Endodermal cell (in vitro differentiated cells): ENCODE data around the gene MACROH2A1. TPM values are rescaled to one million over a fixed set of nuclear protein-coding genes. Genes with fewer than 3 reads are reported as not detected.

ENCODE experiments used
- DNase-seq: peaks from one replicate; pipeline ENCODE4 v3.0.0-alpha.2; 2017
- H3K27ac ChIP-seq: 2 replicates; pipeline ENCODE4 v1.5.1; 2013; ENCODE audit warnings: mild to moderate bottlenecking, low read depth, low read length, moderate library complexity
- H3K27me3 ChIP-seq: 2 replicates; pipeline ENCODE4 v1.6.1; 2013; ENCODE audit warnings: mild to moderate bottlenecking, low read length, moderate library complexity; ENCODE audit not compliant: insufficient read depth, control insufficient read depth, poor library complexity, severe bottlenecking
- H3K36me3 ChIP-seq: 2 replicates; pipeline ENCODE4 v1.7.0; 2013; ENCODE audit warnings: mild to moderate bottlenecking, low read length, moderate library complexity; ENCODE audit not compliant: control insufficient read depth, insufficient read depth
- H3K4me1 ChIP-seq: one replicate; pipeline ENCODE4 v1.7.0; 2013; ENCODE audit warnings: low read length; ENCODE audit not compliant: control insufficient read depth, insufficient read depth
- H3K4me3 ChIP-seq: 2 replicates; pipeline ENCODE4 v1.5.1; 2013; ENCODE audit warnings: mild to moderate bottlenecking, low read length, moderate library complexity
- H3K9ac ChIP-seq: 2 replicates; pipeline ENCODE4 v1.6.1; 2013; ENCODE audit warnings: mild to moderate bottlenecking, low read length, moderate library complexity; ENCODE audit not compliant: poor library complexity, severe bottlenecking; ENCODE audit errors: extremely low read depth
- H3K9me3 ChIP-seq: 2 replicates; pipeline ENCODE4 v1.6.1; 2013; ENCODE audit warnings: mild to moderate bottlenecking, low read length, moderate library complexity; ENCODE audit not compliant: control insufficient read depth
- H3K27ac Mint-ChIP-seq: 2 replicates; pipeline ENCODE4 v1.8.0; 2020; ENCODE audit warnings: mixed read lengths
- H3K27me3 Mint-ChIP-seq: 2 replicates; pipeline ENCODE4 v1.8.0; 2021; ENCODE audit warnings: mild to moderate bottlenecking, mixed read lengths; ENCODE audit not compliant: insufficient read depth
- H3K36me3 Mint-ChIP-seq: 2 replicates; pipeline ENCODE4 v1.8.0; 2020; ENCODE audit warnings: low read depth, mixed read lengths
- H3K4me1 Mint-ChIP-seq: 2 replicates; pipeline ENCODE4 v1.8.0; 2020; ENCODE audit warnings: mixed read lengths
- H3K4me3 Mint-ChIP-seq: 2 replicates; pipeline ENCODE4 v1.8.0; 2020; ENCODE audit warnings: mild to moderate bottlenecking, moderate library complexity, mixed read lengths
- H3K9me3 Mint-ChIP-seq: 2 replicates; pipeline ENCODE4 v1.8.0; 2020; ENCODE audit warnings: mild to moderate bottlenecking, mixed read lengths
- WGBS, 2 experiments: methylation state at CpG; one replicate each; pipeline versions ENCODE4 v1.1.5 to v1.1.7; 2013; ENCODE audit warnings: missing lambda C conversion rate in 2 of 2, mixed read lengths in 1 of 2; ENCODE audit not compliant: insufficient coverage in 1 of 2, insufficient read length in 1 of 2; 5-methylcytosine and 5-hydroxymethylcytosine counted together
- total RNA-seq, 2 donors: library from RNA; stranded (reverse); fragmentation: NEBNext Ultra II Directional in 1 of 2; extraction: Animal tissue kit (Norgen Biotek cat#: 25700) in 1 of 2; gene quantifications; 2 replicates in 1 of 2; 3 replicates in 1 of 2; pipeline ENCODE4 v1.2.1, GENCODE V29; 2021
- TF ChIP-seq, protein P1 (sequence below): fragments of 200-600 bp; sonication (generic); conservative IDR thresholded peaks from 2 replicates; pipeline ENCODE4 v1.5.0; 2021; ENCODE audit warnings: antibody characterized with exemption, mild to moderate bottlenecking

The MACROH2A1 gene
- total RNA-seq, 2 donors from 2014 or later, result 256 to 288 TPM

DNA sequence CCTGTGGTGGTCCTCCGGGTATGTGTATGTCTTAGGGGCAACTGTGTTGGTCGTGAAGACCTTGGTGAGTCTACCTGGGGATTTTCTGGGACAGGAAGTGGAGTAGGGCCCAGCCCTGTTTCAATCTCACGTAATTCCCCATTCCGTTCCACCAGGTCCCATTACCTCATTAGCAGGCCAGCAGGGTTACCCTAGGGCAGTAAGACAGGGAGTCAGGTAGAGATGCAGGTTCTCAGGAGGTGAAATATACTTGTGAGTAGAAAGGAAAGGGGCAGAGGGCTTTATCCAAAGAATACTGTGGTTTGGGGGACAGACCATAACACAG, 56.5 kb downstream of the MACROH2A1 start:
- H3K4me3 ChIP-seq, result no peak overlapping the region
- peaks cover 7% of the 10 kb centered on the region for H3K4me1 ChIP-seq
- H3K27ac Mint-ChIP-seq, result no peak overlapping the region
- H3K9me3 Mint-ChIP-seq, result no peaks in the 10 kb centered on the region
- no peak overlapping the region for H3K27ac ChIP-seq
- no peak for DNase-seq
- H3K36me3 ChIP-seq, result peaks cover 83% of the 10 kb centered on the region
- H3K27me3 ChIP-seq, result no peaks in the 10 kb centered on the region
- peaks cover 89% of the 10 kb centered on the region for H3K36me3 Mint-ChIP-seq
- H3K9ac ChIP-seq, result no peak overlapping the region
- H3K4me3 Mint-ChIP-seq, result no peak overlapping the region
- WGBS, 2 experiments, result 99% methylated on average over 4 of the region's 4 CpGs; no CpG with 5 or more reads in 1 of the 2 experiments
- H3K9me3 ChIP-seq, result no peaks in the 10 kb centered on the region
- H3K4me1 Mint-ChIP-seq, result peaks cover 13% of the 10 kb centered on the region
- no peaks in the 10 kb centered on the region for H3K27me3 Mint-ChIP-seq
- TF ChIP-seq, protein P1, sequence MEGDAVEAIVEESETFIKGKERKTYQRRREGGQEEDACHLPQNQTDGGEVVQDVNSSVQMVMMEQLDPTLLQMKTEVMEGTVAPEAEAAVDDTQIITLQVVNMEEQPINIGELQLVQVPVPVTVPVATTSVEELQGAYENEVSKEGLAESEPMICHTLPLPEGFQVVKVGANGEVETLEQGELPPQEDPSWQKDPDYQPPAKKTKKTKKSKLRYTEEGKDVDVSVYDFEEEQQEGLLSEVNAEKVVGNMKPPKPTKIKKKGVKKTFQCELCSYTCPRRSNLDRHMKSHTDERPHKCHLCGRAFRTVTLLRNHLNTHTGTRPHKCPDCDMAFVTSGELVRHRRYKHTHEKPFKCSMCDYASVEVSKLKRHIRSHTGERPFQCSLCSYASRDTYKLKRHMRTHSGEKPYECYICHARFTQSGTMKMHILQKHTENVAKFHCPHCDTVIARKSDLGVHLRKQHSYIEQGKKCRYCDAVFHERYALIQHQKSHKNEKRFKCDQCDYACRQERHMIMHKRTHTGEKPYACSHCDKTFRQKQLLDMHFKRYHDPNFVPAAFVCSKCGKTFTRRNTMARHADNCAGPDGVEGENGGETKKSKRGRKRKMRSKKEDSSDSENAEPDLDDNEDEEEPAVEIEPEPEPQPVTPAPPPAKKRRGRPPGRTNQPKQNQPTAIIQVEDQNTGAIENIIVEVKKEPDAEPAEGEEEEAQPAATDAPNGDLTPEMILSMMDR, result no peak

DNA sequence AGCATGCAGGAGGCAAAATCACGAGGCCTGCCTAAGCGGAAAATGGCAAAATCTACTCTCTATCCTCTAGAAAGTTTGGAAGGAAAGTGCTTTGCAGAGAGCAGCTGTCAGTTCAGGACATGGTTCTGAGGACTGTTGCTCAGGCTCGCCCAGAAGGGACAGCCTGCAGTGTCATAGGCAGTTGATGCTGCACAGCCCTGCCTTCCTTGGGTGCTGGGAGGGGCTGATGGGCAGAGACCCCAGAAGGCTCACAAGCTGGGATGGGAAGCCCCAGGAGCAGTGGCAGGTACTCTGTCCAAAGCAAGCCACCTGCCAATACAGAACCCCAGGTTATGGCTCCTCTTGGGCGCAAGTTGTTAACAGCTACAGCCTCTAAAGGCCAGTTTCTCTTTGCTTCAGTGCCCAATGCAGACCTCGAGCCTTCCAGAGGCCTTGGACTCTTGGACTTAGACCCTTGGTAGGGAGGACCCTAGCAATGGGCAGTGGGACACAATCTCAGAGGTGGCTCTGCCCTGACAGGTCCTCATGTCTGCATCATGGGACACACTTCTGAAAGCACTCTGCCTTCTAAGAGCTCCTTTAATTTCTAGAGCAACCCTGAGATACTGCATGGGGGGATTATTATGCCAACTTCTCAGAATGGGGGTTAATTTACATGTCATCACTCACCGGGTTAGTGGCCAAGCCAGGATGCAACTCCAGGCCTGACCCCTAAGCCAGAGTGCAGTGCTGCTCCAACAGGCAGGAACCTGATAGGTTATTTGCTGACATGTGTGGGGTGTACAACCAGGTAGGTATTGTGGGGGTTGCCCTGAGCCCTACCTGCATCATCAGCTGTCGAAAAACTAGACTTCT, 57.1 kb downstream of the MACROH2A1 start:
- no peak overlapping the region for H3K27ac Mint-ChIP-seq
- H3K36me3 Mint-ChIP-seq, result peaks cover 90% of the 10 kb centered on the region
- Histone ChIP-seq H3K27ac (no peak overlapping the region), H3K27me3 (no peaks in the 10 kb centered on the region), H3K4me1 (peaks cover 1% of the 10 kb centered on the region), H3K9me3 (no peaks in the 10 kb centered on the region), H3K4me3 (no peak overlapping the region), H3K9ac (no peak overlapping the region), H3K36me3 (peaks cover 89% of the 10 kb centered on the region)
- no peak overlapping the region for H3K4me3 Mint-ChIP-seq
- TF ChIP-seq, protein P1, result no peak
- no peaks in the 10 kb centered on the region for H3K27me3 Mint-ChIP-seq
- no peak for DNase-seq
- no peaks in the 10 kb centered on the region for H3K9me3 Mint-ChIP-seq
- WGBS, 2 experiments, result 89 to 93% methylated on average over 3 to 7 of the region's 7 CpGs
- peaks cover 7% of the 10 kb centered on the region for H3K4me1 Mint-ChIP-seq

DNA sequence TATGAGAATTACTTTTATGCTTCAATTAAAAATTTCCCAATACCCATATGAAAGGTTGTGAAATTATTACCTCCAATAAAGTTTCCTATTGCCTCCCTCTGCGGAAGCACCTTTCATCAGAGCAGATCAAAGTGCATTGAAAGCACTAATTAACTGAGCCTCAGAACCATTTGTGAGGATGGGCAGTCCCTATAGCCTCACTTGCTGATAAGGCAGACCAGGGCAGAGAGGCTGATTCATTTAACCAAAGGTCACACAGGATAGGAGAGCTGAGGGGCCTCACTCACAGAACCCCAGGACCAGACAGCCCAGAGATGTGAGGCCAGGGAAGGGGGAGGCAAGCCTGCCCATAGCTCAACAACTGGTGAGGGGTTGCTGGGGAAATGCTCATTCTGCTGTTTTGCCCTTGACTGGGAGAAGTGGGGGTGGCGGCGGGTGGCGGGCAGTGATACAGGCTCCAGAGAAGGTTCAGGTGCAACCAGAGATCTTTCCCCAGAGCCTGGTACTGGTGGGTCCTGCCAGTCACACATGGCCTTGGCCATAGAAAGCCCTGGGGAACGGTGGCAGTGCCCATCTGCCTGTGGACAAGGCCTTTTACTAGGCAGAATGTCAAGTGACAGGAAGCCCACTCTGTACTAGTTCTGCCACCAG, 57.9 kb downstream of the MACROH2A1 start:
- H3K9ac ChIP-seq, result no peak overlapping the region
- H3K27ac ChIP-seq, result no peak overlapping the region
- peaks cover 94% of the 10 kb centered on the region for H3K36me3 ChIP-seq
- no peak for DNase-seq
- peaks cover 90% of the 10 kb centered on the region for H3K36me3 Mint-ChIP-seq
- no peak overlapping the region for H3K27ac Mint-ChIP-seq
- H3K27me3 Mint-ChIP-seq, result no peaks in the 10 kb centered on the region
- no peaks in the 10 kb centered on the region for H3K27me3 ChIP-seq
- H3K9me3 Mint-ChIP-seq, result no peaks in the 10 kb centered on the region
- no peak overlapping the region for H3K4me3 Mint-ChIP-seq
- no peaks in the 10 kb centered on the region for H3K4me1 ChIP-seq
- TF ChIP-seq, protein P1, result no peak
- no peak overlapping the region for H3K4me3 ChIP-seq
- 94 to 95% methylated on average over 5 of the region's 5 CpGs for WGBS, 2 experiments
- H3K9me3 ChIP-seq, result no peaks in the 10 kb centered on the region
- no peaks in the 10 kb centered on the region for H3K4me1 Mint-ChIP-seq
